ENCODE results near the gene CREB5. TPM values are rescaled to one million over a fixed set of nuclear protein-coding genes. Genes with fewer than 3 reads are reported as not detected.
A peak's percentile ranks its signal among the peaks of the same experiment; 100 is the strongest.

CREB5 gene
- total RNA-seq, 4 donors from 2014 or later, result 0.90 to 10.1 (median 4.9) TPM

- H3K4me1 ChIP-seq, result no peaks in the 10 kb centered on the region
- ATAC-seq, result no peak
- intact Hi-C loops (cut with DNase I; ENCODE audit: low total_unique reads), result no loop called here
- no peaks in the 10 kb centered on the region for H3K9me3 ChIP-seq
- no peaks in the 10 kb centered on the region for H3K27me3 ChIP-seq
- DNase-seq, result no peak
- TF ChIP-seq CTCF (IDR thresholded peaks at IDR 0.05 in 4 of 5, conservative IDR thresholded peaks at IDR 0.05 in 1 of 5), result no peak
- no peak for TF ChIP-seq POLR2A (IDR thresholded peaks at IDR 0.05)
- in situ Hi-C loops (cut with MboI; ENCODE audit: low sequenced_read_pairs in 4 of 4), result no loop called here
- H3K27ac ChIP-seq, result no peak overlapping the region
- no peak overlapping the region for H3K4me3 ChIP-seq
- H3K36me3 ChIP-seq, result no peaks in the 10 kb centered on the region
Observed at GRCh38 chr7:28845106-28845505, 432.8 kb downstream of the CREB5 start.

- Histone ChIP-seq H3K36me3 (no peaks in the 10 kb centered on the region), H3K4me1 (no peaks in the 10 kb centered on the region), H3K27ac (no peak overlapping the region), H3K4me3 (no peak overlapping the region), H3K9me3 (no peaks in the 10 kb centered on the region), H3K27me3 (no peaks in the 10 kb centered on the region)
- intact Hi-C loops (cut with DNase I; ENCODE audit: low total_unique reads), result no loop called here
- ATAC-seq (no peak), DNase-seq (no peak)
- TF ChIP-seq CTCF (IDR thresholded peaks at IDR 0.05 in 4 of 5, conservative IDR thresholded peaks at IDR 0.05 in 1 of 5) (no peak), POLR2A (IDR thresholded peaks at IDR 0.05) (no peak)
- in situ Hi-C loops (cut with MboI; ENCODE audit: low sequenced_read_pairs in 4 of 4), result no loop called here
Observed at GRCh38 chr7:28847176-28847575, 434.9 kb downstream of the CREB5 start.

DNA sequence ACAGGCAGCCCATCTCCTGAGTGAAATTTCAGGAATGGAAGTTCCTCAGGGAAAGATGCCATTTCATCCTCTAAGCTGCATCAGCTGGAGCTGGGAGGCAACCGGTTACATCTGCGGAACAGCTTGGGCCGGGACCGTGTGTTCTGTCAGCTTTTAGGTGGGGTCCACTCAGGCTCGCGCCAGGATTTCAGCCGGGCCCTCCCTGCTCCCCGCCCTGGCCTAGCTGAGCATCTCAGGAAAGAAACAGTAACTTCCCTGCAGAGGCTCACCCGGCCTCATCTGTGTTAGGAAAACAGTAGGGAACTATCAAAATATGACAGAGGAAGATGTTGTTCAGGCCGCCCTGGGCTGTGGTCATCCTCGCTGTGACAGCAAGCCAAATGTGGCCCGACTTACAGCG lies 435.4 kb downstream of the CREB5 start:
- peak; percentile 3 to 44 for DNase-seq
- in situ Hi-C loops (cut with MboI; ENCODE audit: low sequenced_read_pairs in 4 of 4), result no loop called here
- TF ChIP-seq POLR2A (IDR thresholded peaks at IDR 0.05), result no peak
- no peak for TF ChIP-seq CTCF (IDR thresholded peaks at IDR 0.05 in 4 of 5, conservative IDR thresholded peaks at IDR 0.05 in 1 of 5)
- Histone ChIP-seq H3K4me1 (no peaks in the 10 kb centered on the region), H3K36me3 (no peaks in the 10 kb centered on the region), H3K27ac (no peak overlapping the region), H3K9me3 (no peaks in the 10 kb centered on the region), H3K27me3 (no peaks in the 10 kb centered on the region), H3K4me3 (no peak overlapping the region)
- peak in 1 of 2 donors; percentile 30 for ATAC-seq
- intact Hi-C loops (cut with DNase I; ENCODE audit: low total_unique reads), result no loop called here

GRCh38 chr7:28848906-28849305 lies 436.6 kb downstream of the CREB5 start:
- DNase-seq (no peak), ATAC-seq (no peak)
- Histone ChIP-seq H3K27me3 (peaks cover 0 to 5% (median 0%) of the 10 kb centered on the region in 3 donors), H3K27ac (no peak overlapping the region), H3K36me3 (no peaks in the 10 kb centered on the region), H3K4me1 (peaks cover 0 to 7% of the 10 kb centered on the region in 2 donors), H3K4me3 (no peak overlapping the region), H3K9me3 (no peaks in the 10 kb centered on the region)
- intact Hi-C loops (cut with DNase I; ENCODE audit: low total_unique reads), result no loop called here
- in situ Hi-C loops (cut with MboI; ENCODE audit: low sequenced_read_pairs in 4 of 4), result no loop called here
- TF ChIP-seq CTCF (IDR thresholded peaks at IDR 0.05 in 4 of 5, conservative IDR thresholded peaks at IDR 0.05 in 1 of 5), result no peak
- TF ChIP-seq POLR2A (IDR thresholded peaks at IDR 0.05), result no peak

- Histone ChIP-seq H3K27me3 (peaks cover 0 to 5% (median 0%) of the 10 kb centered on the region in 3 donors), H3K9me3 (no peaks in the 10 kb centered on the region), H3K27ac (no peak overlapping the region), H3K4me3 (no peak overlapping the region), H3K4me1 (peaks cover 0 to 7% of the 10 kb centered on the region in 2 donors), H3K36me3 (no peaks in the 10 kb centered on the region)
- TF ChIP-seq CTCF (IDR thresholded peaks at IDR 0.05 in 4 of 5, conservative IDR thresholded peaks at IDR 0.05 in 1 of 5), result no peak
- TF ChIP-seq POLR2A (IDR thresholded peaks at IDR 0.05), result no peak
- no peak for ATAC-seq
- in situ Hi-C loops (cut with MboI; ENCODE audit: low sequenced_read_pairs in 4 of 4), result loop anchor here (5.0 to 25.0 kb wide), 4 partner anchors 223 to 556 kb away; no protein-coding TSS in a partner anchor
- intact Hi-C loops (cut with DNase I; ENCODE audit: low total_unique reads), result loop anchor here (5.0 kb wide), 1 partner anchor 233 kb away; no protein-coding TSS in a partner anchor
- DNase-seq, result no peak
Observed at GRCh38 chr7:28850699-28851098, 438.4 kb downstream of the CREB5 start.

Measured in gastrocnemius medialis (tissue), 4 donors.